GM18858 (cell line): ENCODE results near the gene ATP1A1.

ENCODE experiments used
- ATAC-seq: cut with Tn5 transposase; IDR thresholded peaks from one replicate; pipeline ENCODE4 v1.9.1; 2021; ENCODE audit not compliant: unreplicated experiment

Gene ATP1A1

GRCh38 chr1:116343019-116343418 is 30.0 kb upstream of the ATP1A1 start:
- no peak for ATAC-seq

- ATAC-seq: no peak
Measured at GRCh38 chr1:116345011-116345410, 28.0 kb upstream of the ATP1A1 start.

DNA sequence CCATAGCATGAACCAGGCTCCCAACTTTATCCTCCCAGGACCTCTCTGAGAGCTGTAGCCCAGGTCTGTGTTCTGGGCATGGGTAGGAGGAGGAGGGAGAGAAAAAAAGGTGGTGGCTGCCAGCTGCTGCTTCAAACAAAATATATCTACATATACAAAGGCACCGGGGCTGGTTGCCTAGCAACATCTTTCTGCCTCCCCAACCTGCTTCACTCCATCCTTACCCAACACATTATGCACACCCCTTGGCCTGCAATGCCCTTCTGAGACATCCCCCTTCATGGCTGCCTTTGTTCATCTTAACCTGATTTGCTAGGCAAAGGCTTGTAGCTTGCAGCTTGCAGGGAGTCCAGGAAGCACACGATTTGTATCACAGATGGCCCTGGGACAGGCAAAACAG is 27.2 kb upstream of the ATP1A1 start:
- ATAC-seq: no peak

DNA sequence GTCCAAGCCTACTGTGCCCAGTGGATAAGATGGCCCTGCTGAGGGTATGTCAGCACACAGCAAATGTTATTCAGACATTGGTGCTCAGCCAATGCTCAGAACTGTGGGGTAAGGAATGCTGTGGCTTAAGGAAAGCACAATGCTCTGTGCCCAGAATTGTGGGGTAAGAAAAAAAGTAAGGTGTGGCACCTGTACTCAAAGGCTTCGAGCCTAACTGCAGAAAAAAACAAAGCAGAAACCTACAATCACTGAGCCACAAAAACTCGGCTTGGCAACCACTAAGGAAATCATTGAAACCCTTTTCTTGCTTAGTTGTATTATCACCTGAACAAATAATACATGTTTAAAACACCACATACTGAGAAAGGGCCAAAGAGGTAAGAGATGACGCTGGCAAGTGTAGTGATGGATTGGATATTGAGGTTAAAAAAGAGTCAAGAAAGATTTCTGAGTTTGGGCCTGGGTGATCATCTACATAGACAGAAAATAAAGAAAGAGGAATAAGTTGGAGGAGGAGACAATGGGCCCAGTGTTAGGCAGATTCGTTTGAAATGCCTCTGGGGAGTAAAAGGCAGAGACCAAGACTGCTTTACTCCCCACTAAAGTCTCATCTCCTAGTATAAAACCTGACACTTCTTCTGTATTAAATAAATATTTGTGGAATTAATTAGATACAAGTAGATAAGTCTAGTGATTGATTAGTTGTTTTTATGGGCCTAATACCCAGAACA is 25.9 kb upstream of the ATP1A1 start:
- no peak for ATAC-seq

- no peak for ATAC-seq
Measured at GRCh38 chr1:116347696-116348095, 25.3 kb upstream of the ATP1A1 start.

GRCh38 chr1:116350097-116350645 is 22.9 kb upstream of the ATP1A1 start:
- ATAC-seq: no peak

GRCh38 chr1:116351914-116352313 is 21.1 kb upstream of the ATP1A1 start:
- no peak for ATAC-seq

- ATAC-seq: no peak
Measured at GRCh38 chr1:116352349-116352813, 20.7 kb upstream of the ATP1A1 start.

GRCh38 chr1:116353155-116353554 is 19.9 kb upstream of the ATP1A1 start:
- no peak for ATAC-seq

GRCh38 chr1:116356067-116356466 is 17.0 kb upstream of the ATP1A1 start:
- no peak for ATAC-seq

GRCh38 chr1:116356673-116357072 is 16.4 kb upstream of the ATP1A1 start:
- no peak for ATAC-seq

DNA sequence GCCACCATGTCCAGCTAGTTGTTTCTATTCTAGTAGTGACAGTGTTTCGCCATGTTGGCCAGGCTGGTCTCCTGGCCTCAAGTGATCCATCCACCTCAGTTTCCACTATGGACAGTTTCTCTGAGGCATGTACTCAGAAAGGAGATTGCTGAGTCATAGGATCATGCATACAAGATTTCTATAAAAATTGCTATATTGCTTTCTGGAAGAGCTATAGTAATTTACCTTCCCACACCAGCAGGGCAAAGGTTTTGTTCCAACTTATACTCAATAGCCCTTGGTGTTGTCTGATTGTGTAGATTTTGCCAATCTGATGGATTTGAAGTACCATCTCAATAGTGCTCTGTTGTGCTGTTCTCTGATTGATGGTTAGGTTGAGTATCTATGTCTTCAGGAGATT is 15.6 kb upstream of the ATP1A1 start:
- ATAC-seq: no peak

GRCh38 chr1:116359060-116359830 is 13.8 kb upstream of the ATP1A1 start:
- no peak for ATAC-seq

DNA sequence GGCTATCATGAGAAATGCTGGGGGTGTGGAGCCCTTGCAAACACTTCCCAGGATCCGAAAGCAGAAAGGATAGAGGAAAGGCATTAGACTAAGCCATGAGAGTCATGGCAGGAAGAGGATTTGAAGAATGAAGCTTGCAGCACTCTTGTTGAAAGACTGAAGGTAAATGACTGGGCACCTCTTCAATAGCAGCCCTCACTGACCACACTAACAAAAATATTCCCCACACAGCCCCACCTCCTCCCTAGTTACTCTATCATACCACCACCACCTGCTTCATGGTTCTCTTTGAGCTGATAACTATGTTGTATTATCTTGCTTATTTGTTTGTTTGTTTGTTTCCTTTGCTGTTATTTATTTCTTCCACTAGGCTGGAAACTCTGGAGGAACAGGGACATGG is 13.2 kb upstream of the ATP1A1 start:
- ATAC-seq: no peak

GRCh38 chr1:116360429-116361173 is 12.4 kb upstream of the ATP1A1 start:
- ATAC-seq: no peak

DNA sequence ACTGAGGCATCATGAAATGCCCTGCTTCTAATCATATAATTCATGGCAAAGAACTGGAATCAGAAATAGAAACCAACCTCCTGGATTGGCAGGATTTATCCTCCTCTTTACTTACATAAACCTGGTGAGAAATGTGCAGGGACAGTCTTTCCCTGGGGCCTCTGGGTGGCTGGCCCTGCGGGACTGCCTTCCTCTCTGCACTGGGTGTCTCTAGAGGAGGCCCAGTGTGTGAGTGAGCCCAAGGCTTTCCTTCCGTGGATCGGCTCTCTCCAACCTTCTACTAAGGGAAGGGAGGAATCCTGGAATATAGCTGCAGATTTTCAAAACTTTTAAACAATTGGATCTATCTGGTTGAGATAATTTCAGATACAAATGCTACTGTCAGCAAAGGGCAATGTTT is 11.4 kb upstream of the ATP1A1 start:
- ATAC-seq: no peak

GRCh38 chr1:116362050-116362449 is 11.0 kb upstream of the ATP1A1 start:
- no peak for ATAC-seq

- ATAC-seq: no peak
Measured at GRCh38 chr1:116365353-116365780, 7.7 kb upstream of the ATP1A1 start.

- ATAC-seq: no peak
Measured at GRCh38 chr1:116365857-116366256, 7.2 kb upstream of the ATP1A1 start.

DNA sequence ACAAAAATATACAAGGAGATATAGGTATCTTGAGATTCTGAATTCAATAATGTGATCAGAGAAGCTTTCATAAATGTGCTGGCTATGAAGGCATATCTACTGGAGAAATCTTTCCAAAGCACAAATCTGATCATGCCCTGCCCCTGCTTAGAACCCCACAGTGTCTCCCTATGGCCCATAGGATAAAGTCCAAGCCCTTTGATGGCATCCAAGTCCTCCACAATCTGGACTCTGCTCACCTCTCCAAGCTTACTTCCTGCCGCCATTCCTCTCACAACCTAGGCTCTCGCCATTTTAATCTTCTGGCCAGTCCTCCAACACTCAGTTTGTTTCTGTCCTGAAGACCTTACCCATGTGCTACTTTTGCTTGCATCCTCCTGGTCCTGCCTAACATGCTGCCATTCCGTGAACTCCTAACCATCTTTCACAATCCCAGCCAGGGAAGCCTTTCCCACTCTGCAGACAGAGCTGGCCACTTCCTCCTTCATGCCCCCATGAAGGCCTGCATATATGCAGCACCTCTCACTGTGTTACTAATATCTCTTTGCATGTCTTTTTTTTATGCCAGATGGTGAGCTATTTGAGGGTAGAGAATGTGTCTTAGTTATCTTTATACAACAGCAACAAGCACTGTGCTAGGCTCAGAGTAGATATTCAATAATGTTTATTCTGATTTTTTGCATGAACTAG is 5.6 kb upstream of the ATP1A1 start:
- ATAC-seq: no peak

- ATAC-seq: no peak
Measured at GRCh38 chr1:116368241-116368640, 4.8 kb upstream of the ATP1A1 start.
